ENCODE results near the gene ANKH.

DNA sequence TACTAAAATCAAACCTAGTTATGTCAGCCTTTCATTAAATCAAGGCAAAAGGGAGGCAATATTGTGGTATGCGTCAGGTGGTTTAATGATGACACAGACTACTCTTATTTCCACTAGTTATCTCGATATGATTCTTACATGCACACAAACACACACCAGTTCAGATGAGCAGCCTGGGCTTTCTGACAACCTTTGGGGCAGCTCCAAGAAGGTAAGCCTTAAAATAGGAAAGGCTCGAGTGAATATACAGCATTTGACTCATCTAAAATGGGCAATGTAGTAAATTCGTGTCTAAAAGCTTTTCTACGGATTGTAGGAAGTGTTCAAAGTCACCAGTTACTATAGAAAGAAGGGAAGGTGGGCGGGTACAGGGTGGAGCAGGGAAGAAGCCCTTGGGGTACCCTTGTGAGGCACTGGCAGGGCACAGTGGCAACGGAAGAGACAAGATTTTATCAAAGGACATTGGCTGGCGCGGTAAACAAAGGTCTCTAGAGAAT, 1.9 kb downstream of the ANKH start:
- TF ChIP-seq, protein P1, sequence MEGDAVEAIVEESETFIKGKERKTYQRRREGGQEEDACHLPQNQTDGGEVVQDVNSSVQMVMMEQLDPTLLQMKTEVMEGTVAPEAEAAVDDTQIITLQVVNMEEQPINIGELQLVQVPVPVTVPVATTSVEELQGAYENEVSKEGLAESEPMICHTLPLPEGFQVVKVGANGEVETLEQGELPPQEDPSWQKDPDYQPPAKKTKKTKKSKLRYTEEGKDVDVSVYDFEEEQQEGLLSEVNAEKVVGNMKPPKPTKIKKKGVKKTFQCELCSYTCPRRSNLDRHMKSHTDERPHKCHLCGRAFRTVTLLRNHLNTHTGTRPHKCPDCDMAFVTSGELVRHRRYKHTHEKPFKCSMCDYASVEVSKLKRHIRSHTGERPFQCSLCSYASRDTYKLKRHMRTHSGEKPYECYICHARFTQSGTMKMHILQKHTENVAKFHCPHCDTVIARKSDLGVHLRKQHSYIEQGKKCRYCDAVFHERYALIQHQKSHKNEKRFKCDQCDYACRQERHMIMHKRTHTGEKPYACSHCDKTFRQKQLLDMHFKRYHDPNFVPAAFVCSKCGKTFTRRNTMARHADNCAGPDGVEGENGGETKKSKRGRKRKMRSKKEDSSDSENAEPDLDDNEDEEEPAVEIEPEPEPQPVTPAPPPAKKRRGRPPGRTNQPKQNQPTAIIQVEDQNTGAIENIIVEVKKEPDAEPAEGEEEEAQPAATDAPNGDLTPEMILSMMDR (IDR thresholded peaks at IDR 0.05) = no peak
- TF ChIP-seq POLR2AphosphoS5 (IDR thresholded peaks at IDR 0.05) (peak; percentile 6), POLR2A (IDR thresholded peaks at IDR 0.05) (no peak)

Measured in prostate gland (tissue), 2 donors.